Fibroblast of lung (primary cell): Measurements from ENCODE around the gene NFIC.

Source experiments
- EZH2 ChIP-seq: IDR thresholded peaks from 2 replicates; pipeline ENCODE4 v1.5.1; 2012; ENCODE audit warnings: low read length, control low read depth, mild to moderate bottlenecking; ENCODE audit errors: missing control alignments
- TF ChIP-seq, protein P1 (sequence below), 2 donors: IDR thresholded peaks in 1 of 2; conservative IDR thresholded peaks in 1 of 2; 1 replicate in 1 of 2; 2 replicates in 1 of 2; pipeline ENCODE4 v1.5.1; 2011 to 2012; ENCODE audit warnings: low read length in 2 of 2, control low read depth in 1 of 2, inconsistent platforms in 1 of 2, low read depth in 1 of 2, mild to moderate bottlenecking in 1 of 2

DNA sequence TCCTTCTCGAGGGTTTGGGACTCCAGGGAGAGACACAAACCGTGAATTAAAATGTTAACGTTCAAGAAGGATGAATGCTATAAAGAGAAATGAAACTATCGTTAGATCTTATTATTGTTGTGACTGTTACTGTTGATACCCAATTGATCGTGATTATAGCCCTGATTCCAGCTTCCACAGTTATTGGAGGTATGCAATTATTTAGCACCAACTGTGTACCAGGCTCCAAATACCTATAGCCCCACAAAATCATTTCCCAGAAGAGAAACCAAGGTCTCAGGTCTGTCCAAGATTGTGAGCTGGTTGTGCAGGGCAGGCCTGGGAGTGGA, 30.1 kb upstream of the NFIC start:
- TF ChIP-seq, protein P1, sequence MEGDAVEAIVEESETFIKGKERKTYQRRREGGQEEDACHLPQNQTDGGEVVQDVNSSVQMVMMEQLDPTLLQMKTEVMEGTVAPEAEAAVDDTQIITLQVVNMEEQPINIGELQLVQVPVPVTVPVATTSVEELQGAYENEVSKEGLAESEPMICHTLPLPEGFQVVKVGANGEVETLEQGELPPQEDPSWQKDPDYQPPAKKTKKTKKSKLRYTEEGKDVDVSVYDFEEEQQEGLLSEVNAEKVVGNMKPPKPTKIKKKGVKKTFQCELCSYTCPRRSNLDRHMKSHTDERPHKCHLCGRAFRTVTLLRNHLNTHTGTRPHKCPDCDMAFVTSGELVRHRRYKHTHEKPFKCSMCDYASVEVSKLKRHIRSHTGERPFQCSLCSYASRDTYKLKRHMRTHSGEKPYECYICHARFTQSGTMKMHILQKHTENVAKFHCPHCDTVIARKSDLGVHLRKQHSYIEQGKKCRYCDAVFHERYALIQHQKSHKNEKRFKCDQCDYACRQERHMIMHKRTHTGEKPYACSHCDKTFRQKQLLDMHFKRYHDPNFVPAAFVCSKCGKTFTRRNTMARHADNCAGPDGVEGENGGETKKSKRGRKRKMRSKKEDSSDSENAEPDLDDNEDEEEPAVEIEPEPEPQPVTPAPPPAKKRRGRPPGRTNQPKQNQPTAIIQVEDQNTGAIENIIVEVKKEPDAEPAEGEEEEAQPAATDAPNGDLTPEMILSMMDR (conservative IDR thresholded peaks at IDR 0.05 in 1 of 2, IDR thresholded peaks at IDR 0.05 in 1 of 2; ENCODE audit: low read depth in 1 of 2, low read length in 2 of 2): no peak
- TF ChIP-seq EZH2: no peak
